ENCODE results near the gene CUBN. TPM values are rescaled to one million over a fixed set of nuclear protein-coding genes. Genes with fewer than 3 reads are reported as not detected.

The CUBN gene
- 157 TPM for total RNA-seq

GRCh38 chr10:17129741-17130140 is at the start of gene CUBN:
Gene CUBN, minus strand, starts transcription at chr10:17129811. Its CDS starts 46 bp downstream, at chr10:17129765.

GRCh38 chr10:16817125-16818019 is 312.2 kb downstream of the CUBN start, which contains the start of gene RSU1:
Gene RSU1, minus strand, starts transcription at chr10:16817424. Its CDS starts 343 bp downstream, at chr10:16817081.

Small RNA genes lying within 50 kb of the gene (small RNA-seq; reads per million reads assigned to genes)
- not detected for gene AC067747.1 (ENCODE audit: low replicate concordance)

Other genes starting within 250 kb of the CUBN start
- 12.9 TPM for gene TRDMT1, start 71.9 kb upstream of the CUBN start, total RNA-seq
- gene VIM, start 98.4 kb upstream of the CUBN start, total RNA-seq, result 1,461 TPM

Data from metanephros (tissue), 2 donors.